H7 (cell line): Measurements from ENCODE around the gene CEACAM16. TPM values are rescaled to one million over a fixed set of nuclear protein-coding genes. Genes with fewer than 3 reads are reported as not detected.

Experiments
- DNase-seq: peaks from one replicate; pipeline ENCODE4 v3.0.0; 2012
- H3K27me3 ChIP-seq: 2 replicates; pipeline ENCODE4 v1.6.0; 2011; ENCODE audit warnings: mild to moderate bottlenecking, low read length; ENCODE audit not compliant: control insufficient read depth, insufficient read depth
- H3K36me3 ChIP-seq: replicated peaks from 2 replicates; pipeline ENCODE4 v1.5.1; 2011; ENCODE audit warnings: low read length; ENCODE audit not compliant: control insufficient read depth, insufficient read depth
- H3K4me3 ChIP-seq: 2 replicates; pipeline ENCODE4 v1.5.1; 2011; ENCODE audit warnings: low read depth, mild to moderate bottlenecking, control low read depth, low read length, moderate library complexity; ENCODE audit not compliant: insufficient read depth
- total RNA-seq: library from RNA; depleted of rRNA; stranded (reverse); fragments of >200 nt; shearing (Covaris generic); gene quantifications from 2 replicates; pipeline ENCODE4 v1.2.3, GENCODE V29; 2014

Gene CEACAM16
- total RNA-seq, 1 experiment from 2014 or later, result not detected

DNA sequence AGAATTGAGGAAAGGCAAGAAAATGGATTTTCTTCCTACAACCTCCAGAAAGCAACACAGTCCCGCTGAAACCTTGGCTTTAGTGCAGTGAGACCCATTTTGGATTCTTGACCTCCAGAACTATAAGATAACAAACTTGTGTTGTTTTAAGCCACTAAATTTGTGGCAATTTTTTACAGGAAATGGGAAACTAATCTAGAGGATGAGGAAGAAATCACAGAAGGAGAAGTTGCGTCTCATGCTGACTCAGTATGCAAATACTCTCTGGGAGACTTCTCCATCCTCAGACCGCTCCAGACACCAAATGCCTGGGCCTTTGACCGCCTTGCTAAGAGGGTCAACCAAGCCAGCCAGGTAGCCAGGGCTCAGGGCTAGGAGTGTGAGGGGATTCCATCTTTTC is 13.1 kb upstream of the CEACAM16 start:
- no peak for DNase-seq
- H3K27me3 ChIP-seq, result no peaks in the 10 kb centered on the region
- H3K36me3 ChIP-seq, result no peaks in the 10 kb centered on the region
- H3K4me3 ChIP-seq, result no peak overlapping the region

DNA sequence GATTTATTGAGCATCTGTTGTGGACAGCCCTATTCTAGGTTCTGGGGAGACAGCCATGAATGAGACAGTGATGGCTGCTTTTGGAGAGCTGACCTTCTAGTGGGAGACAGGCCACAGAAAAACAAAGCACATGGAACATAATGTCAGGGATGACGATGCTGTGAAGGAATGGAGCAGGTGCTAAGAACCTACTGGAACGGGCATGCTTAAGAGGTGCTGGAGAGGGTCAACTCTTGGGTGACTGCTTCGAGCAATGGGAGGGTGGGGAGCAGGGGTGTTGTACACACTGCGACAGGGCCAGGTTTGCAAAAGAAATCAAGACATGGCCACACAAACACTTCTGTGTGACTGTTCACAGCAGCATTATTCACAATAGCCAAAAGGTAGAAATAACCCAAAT is 12.1 kb upstream of the CEACAM16 start:
- DNase-seq, result no peak
- Histone ChIP-seq H3K27me3 (no peaks in the 10 kb centered on the region), H3K4me3 (no peak overlapping the region), H3K36me3 (no peaks in the 10 kb centered on the region)

DNA sequence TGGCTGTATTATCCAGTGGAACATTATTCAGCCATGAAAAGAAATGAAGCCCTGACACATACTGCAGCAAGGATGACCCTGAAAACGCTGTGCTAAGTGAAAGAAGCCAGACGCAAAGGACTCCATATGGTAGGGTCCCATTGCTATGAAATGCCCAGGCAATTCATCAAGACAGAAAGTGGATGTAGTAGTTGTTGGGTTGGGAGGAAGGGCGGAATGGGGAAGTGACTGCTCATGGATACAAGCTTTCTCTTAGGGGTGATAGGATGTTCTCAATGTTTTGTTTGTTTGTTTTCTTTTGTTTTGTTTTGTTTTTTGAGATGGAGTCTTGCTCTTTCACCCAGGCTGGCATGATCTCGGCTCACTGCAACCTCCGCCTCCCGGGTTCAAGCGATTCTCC is 11.1 kb upstream of the CEACAM16 start:
- no peak overlapping the region for H3K4me3 ChIP-seq
- H3K27me3 ChIP-seq, result no peaks in the 10 kb centered on the region
- DNase-seq, result peak; percentile 4
- H3K36me3 ChIP-seq, result no peaks in the 10 kb centered on the region

DNA sequence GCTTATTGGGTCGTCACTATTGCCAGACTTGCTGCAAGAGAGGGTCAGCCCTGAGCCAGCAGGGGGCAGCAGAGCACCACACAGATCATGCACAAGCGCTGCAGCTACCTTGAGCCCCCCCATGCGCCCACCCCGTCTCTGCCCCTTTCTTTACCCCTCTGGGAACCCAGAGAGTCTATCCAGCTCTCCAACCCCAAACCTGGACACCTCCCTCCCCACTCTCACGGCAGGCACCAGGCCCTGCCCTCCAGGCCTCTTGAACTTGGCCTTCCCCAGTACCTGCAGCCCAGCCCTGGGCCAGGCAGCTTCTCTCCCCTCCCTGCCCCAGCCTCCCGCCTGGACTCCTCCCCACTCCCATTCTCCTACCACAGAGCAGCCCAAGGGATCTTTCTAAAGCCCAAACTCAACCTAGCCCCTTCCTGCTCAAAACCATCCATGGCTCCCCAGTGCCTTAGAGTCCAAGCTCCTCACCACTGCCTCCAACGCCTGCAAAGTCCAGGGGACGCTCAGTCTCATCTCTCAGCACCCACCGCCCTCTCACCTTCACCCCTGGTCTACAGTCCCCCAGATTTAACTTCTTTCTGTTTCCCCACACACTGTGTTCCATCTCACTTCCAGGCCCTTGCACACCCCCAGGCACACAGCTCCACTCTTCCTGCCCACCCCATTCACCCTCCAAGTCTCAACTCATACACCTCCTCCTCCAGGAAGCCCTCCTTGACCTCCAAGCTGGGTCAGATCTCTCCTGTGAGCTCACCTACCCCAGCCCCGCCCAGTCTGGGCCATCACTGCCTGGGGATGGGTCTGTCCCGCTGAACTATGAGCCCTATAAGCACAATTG is 9.4 kb upstream of the CEACAM16 start:
- peak; percentile 87 for DNase-seq
- H3K27me3 ChIP-seq, result no peaks in the 10 kb centered on the region
- no peak overlapping the region for H3K4me3 ChIP-seq
- H3K36me3 ChIP-seq, result no peaks in the 10 kb centered on the region

DNA sequence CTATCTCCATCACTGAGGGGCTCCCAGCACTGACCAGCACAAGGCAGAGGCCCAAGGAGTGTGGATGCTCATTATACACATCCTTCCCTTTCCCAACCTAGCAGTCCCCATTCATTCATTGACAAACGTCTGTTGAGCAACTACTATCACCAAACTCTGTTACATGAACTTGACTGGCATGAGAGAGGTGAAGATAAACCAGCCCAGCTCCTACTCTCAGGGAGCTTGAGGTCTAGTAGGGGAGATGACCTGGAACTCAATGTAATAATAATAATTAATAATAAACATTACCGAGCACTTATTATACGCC is 8.9 kb upstream of the CEACAM16 start:
- DNase-seq, result no peak
- H3K36me3 ChIP-seq, result no peaks in the 10 kb centered on the region
- H3K4me3 ChIP-seq, result no peak overlapping the region
- no peaks in the 10 kb centered on the region for H3K27me3 ChIP-seq

DNA sequence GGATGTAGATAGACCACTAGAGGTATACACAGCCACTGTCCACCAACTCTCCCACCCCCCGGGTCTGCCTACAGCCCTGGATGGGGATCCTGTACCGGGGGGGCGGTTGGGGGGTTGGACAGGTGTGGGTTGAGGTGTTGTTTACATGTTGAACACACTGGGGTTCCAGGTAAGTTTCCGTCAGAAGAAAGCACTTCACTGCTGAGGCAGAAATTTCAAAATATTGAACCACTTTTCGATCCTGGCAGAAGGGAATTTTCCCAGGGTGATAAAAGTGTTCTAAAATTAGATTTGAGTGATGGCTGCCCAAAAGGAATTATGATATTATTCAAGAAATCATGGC is 6.6 kb upstream of the CEACAM16 start:
- no peaks in the 10 kb centered on the region for H3K27me3 ChIP-seq
- H3K4me3 ChIP-seq, result no peak overlapping the region
- peak; percentile 30 for DNase-seq
- no peaks in the 10 kb centered on the region for H3K36me3 ChIP-seq

DNA sequence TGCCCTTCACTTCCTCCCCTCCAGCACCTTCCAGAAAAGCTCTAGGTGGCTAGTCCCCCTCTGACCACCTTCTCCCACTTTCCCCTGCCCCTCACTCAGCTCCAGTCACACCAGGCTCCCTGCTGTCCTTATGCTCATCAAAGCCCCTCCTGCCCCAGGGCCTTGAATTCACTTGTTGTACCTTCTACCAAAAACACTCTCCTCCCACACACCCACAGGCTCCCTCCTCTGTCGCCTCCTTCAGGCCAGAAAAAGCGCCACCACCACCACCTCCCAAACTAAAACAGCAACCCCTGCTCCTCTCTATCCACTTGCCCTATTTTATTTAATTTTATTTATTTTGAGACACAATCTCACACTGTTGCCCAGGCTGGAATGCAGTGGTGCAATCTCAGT is 4.8 kb upstream of the CEACAM16 start:
- H3K36me3 ChIP-seq, result no peaks in the 10 kb centered on the region
- DNase-seq, result peak; percentile 57
- H3K4me3 ChIP-seq, result no peak overlapping the region
- no peaks in the 10 kb centered on the region for H3K27me3 ChIP-seq

DNA sequence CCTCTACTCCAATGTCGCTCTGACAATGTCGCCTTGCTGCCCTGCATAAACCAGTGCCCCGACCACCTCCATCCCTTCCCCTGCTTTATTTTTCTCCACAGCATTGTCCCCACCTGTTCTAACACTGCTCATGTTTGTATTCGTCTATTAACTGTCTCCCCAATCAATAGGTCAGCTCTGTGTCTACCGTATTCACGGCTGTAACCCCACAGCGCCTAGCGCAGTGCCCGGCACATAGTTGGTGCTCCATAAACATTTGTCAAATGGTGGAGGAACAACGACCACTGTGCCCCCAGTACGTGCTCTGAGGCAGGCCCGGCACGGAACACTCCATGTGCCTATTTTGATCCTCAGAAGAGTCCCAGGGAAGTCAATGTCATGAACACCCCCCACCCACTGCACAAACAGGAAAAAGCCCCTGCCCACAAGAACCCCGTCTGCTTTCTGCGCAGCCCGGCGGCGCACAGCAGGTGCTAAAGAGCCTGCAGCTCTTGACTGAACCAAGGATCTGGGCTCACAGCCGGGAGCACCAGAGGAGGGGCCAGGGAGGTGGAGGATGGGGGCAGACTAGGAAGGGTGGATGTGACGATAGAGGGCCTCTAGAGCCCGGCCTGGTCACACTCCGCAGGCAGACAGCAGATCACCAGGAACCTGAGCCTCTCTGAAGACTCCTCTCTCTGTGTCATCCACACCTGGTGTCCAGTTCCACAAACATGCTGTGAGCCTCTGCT is 1.8 kb upstream of the CEACAM16 start:
- Histone ChIP-seq H3K36me3 (no peaks in the 10 kb centered on the region), H3K27me3 (no peaks in the 10 kb centered on the region), H3K4me3 (no peak overlapping the region)
- DNase-seq, result peak; percentile 71

DNA sequence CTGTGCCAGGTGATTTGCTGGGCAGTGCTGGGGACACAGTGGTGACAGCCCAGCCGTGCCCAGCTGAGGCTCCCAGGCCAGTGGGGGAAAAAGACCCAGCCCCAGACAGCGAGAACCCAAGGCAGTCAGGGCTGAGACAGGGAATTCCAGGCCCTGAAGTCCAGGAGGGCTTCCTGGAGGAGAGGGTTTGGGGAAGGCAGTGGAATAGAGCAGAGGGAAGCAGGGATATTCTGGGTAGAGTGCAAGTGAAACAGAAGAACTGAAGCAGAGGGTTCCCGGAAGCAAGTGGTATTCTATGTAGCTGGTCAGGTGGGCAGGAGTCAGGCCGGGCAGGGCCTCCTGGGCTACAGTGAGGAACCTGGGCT is 1.3 kb upstream of the CEACAM16 start:
- Histone ChIP-seq H3K36me3 (no peaks in the 10 kb centered on the region), H3K27me3 (no peaks in the 10 kb centered on the region), H3K4me3 (no peak overlapping the region)
- DNase-seq, result no peak

DNA sequence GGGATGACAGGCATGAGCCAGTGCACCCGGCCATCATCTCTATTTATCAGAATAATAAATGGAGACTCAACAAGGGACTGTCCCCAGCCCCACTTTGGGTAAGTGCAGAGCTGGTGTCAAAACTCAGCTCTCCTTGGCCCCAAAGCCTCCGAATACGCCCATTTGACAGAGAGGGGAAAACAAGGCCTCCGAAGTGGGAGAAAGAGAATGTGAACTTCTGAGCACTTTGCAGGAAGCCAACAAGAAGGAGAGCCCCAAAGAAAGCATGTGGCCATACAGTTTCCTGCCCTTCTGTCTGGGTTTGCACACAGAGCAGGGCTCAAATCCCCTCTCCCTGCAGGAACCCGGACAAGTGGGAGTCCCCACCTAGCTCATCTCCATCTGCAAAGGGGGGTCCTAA is 1.6 kb downstream of the CEACAM16 start:
- no peaks in the 10 kb centered on the region for H3K36me3 ChIP-seq
- H3K27me3 ChIP-seq, result no peaks in the 10 kb centered on the region
- no peak for DNase-seq
- no peak overlapping the region for H3K4me3 ChIP-seq

DNA sequence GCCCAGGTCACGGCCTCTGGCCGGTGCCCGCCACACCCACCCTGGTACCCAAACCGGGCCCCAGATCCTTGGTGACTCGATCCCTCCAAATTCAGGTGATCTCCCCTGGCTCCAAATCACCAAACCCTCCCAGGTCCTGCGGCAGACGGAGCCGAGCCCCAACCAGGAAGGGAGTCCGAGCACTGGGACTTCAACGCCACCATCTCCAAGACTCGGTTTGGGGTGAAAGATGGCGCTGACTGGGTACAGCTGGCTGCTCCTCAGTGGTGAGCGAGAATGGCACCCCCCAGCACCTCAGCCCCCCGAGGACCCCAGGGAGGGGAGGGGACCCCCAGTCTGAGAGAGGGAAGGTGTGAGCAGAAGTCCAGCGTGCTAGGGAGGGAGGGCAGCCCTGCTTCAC is 2.3 kb downstream of the CEACAM16 start:
- no peaks in the 10 kb centered on the region for H3K27me3 ChIP-seq
- no peak overlapping the region for H3K4me3 ChIP-seq
- no peaks in the 10 kb centered on the region for H3K36me3 ChIP-seq
- peak; percentile 32 for DNase-seq

DNA sequence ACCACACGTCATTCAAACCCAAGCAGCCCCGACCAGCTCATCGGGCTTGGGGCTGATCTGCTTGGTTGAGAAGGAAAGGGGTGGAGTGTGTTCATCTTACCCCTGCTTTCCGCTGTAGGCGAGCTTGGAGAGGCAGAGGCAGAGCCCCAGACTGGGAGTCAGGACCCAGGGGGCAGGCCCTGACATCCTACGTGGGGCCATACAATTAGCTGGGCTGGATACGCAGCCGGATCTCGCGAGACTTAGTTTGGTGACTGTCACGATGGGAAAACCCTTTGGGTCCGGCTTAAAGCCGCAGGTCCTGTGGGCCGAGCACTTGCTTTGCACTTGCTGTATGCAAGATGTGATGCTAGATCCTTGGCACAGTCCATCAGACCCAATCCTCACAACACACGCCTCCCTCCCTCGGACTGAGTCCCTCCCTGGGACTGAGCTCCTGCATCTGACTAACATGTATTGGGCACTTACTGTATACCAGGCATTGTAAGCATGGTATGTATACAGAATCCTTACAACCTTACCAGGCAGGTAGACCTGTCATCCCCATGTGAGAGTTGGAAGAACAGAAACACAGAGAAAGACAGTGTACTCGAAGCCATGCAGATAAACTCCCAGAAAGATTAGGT is 3.7 kb downstream of the CEACAM16 start:
- Histone ChIP-seq H3K36me3 (no peaks in the 10 kb centered on the region), H3K4me3 (no peak overlapping the region), H3K27me3 (no peaks in the 10 kb centered on the region)
- peak; percentile 37 for DNase-seq

DNA sequence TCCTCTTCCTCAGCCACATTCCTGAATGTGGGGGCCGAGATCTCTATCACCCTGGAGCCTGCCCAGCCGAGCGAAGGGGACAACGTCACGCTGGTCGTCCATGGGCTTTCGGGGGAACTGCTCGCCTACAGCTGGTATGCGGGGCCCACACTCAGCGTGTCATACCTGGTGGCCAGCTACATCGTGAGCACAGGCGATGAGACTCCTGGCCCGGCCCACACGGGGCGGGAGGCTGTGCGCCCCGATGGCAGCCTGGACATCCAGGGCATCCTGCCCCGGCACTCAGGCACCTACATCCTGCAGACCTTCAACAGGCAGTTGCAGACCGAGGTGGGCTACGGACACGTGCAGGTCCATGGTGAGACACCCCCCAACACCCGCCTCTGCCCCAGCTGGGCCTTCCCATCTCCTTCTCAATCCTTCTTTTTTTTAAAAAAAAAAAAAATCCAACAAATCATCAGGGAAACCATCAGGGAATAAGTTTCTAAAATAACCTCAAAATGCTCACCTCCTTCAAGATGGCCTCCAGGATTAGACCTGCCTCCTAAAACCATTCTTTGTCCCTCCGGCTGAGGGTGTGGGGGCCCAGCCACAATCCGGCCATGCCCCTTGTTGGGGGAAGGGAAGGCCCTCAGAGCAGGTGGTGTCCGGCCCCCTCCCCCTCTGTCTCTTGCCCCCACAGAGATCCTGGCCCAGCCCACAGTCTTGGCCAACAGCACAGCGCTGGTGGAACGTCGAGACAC is 4.6 kb downstream of the CEACAM16 start:
- no peaks in the 10 kb centered on the region for H3K36me3 ChIP-seq
- no peak overlapping the region for H3K4me3 ChIP-seq
- no peaks in the 10 kb centered on the region for H3K27me3 ChIP-seq
- DNase-seq, result no peak

DNA sequence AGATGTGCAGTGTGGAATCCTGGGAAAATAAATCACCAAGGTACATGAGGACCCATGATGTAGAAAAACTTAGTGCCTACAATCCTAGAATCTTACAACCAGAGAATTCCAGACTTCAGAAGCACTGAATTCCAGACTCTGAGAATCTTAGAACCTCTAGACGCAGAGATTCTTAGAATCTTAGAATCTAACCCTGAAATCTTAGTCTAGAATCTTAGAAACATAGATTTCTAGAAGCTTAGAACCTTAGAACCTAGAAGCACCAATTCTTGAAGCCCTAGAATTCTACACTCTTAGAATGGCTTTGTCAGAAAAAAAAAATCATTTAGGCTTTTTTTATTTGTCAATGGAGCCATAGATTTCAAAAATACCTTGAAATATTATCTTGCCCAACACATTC is 6.0 kb downstream of the CEACAM16 start:
- Histone ChIP-seq H3K36me3 (no peaks in the 10 kb centered on the region), H3K4me3 (no peak overlapping the region), H3K27me3 (no peaks in the 10 kb centered on the region)
- DNase-seq, result no peak
